MM.1S (cell line): ENCODE data around the gene UPP1.

Experiments used
- EZH2phosphoT487 ChIP-seq: fragments of 300-600 bp; sonication (generic); IDR thresholded peaks from 2 replicates; pipeline ENCODE4 v1.6.1; 2018; ENCODE audit warnings: antibody characterized with exemption, low read length
- TF ChIP-seq, protein P1 (sequence below): fragments of 300-600 bp; sonication (generic); IDR thresholded peaks from 2 replicates; pipeline ENCODE4 v1.5.1; 2016; ENCODE audit warnings: antibody characterized with exemption, low read length, mixed read lengths

DNA sequence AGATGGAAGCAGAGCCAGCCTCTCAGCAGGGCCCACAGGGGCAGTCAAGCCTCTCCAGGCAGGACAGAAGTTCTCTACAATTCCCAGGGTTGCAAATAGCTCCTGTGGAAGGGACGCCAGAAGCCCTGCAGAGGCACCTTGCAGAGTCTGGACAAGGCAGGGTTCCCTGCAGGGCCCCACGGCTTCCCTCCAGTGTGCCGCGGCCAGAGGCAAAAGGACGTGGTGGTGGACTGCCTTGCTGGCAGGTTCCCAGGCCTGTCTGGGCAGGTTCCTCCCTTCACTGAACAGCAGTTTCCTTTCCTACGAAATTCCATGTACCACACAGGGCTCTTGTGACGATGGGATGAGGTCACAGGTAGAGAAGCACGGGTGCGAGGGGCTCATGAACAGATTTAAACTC lies 25.1 kb downstream of the UPP1 start:
- TF ChIP-seq, protein P1, sequence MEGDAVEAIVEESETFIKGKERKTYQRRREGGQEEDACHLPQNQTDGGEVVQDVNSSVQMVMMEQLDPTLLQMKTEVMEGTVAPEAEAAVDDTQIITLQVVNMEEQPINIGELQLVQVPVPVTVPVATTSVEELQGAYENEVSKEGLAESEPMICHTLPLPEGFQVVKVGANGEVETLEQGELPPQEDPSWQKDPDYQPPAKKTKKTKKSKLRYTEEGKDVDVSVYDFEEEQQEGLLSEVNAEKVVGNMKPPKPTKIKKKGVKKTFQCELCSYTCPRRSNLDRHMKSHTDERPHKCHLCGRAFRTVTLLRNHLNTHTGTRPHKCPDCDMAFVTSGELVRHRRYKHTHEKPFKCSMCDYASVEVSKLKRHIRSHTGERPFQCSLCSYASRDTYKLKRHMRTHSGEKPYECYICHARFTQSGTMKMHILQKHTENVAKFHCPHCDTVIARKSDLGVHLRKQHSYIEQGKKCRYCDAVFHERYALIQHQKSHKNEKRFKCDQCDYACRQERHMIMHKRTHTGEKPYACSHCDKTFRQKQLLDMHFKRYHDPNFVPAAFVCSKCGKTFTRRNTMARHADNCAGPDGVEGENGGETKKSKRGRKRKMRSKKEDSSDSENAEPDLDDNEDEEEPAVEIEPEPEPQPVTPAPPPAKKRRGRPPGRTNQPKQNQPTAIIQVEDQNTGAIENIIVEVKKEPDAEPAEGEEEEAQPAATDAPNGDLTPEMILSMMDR: no peak
- no peak for TF ChIP-seq EZH2phosphoT487
